Jurkat, Clone E6-1 (cell line): Measurements from ENCODE around the gene RPL22.

Experiments
- DNase-seq: peaks from one replicate; pipeline ENCODE4 v3.0.0-alpha.2; 2011; ENCODE audit warnings: low read depth, low spot score
- H3K4me3 ChIP-seq: 2 replicates; pipeline ENCODE4 v1.5.1; 2011; ENCODE audit warnings: mild to moderate bottlenecking, low read length, control low read depth, moderate library complexity

RPL22 gene

DNA sequence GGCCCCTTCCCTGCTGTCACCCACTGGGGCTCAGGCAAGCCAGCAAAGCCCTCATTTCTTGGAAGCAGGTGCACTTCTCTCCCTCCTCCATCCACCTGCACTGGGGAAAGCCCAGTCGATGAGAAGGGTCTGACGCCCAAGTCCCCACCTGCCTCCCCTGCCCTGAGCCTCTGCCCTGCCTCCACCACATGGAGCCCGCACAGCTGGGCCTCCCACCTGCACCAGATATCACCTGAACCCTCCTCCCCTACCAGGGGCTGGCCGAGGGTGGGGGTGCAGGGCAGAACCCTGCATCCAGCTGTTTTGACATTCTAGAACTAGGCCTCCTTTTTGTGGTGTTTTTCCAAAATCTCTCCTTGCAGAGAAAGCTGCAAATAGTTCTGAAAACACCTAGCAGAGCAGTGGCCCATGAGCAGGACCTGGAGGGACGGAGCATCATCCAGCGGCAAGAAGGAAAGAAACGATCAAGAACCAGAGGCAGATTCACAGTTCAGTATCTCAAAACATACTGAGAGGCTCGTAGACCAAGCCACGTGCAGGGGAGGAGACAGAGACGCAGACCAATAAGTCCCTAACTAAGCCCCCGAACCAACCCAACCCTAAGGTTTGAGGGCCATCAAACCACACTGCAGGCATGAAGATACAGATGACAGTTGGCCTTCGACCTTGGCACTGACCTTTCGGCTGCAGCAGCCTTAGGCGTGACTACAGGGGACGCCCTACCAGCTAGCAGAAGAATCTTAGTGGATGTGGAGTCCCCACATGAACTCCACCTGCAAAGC lies 36.0 kb downstream of the RPL22 start:
- H3K4me3 ChIP-seq, result no peak overlapping the region
- DNase-seq, result no peak

DNA sequence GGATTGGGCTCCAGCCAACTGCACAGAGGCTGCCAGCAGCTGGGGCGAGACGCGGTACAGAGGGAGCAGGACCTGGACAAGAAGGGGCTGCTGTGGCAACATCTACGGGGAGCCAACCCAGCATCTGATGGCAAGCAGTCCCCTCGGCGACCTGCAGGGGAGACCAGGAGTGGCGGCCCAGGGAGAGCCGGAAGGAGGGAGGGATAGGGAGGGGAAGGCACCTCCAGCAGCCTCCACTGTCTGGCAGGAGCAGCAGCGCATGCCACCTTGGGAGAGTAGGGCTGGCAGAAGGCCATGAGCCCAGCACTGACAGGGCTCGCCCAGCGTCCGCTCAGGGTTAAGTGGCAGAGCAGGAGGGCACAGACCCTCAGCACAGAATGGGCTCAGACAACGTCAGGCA lies 36.6 kb downstream of the RPL22 start:
- no peak for DNase-seq
- no peak overlapping the region for H3K4me3 ChIP-seq

DNA sequence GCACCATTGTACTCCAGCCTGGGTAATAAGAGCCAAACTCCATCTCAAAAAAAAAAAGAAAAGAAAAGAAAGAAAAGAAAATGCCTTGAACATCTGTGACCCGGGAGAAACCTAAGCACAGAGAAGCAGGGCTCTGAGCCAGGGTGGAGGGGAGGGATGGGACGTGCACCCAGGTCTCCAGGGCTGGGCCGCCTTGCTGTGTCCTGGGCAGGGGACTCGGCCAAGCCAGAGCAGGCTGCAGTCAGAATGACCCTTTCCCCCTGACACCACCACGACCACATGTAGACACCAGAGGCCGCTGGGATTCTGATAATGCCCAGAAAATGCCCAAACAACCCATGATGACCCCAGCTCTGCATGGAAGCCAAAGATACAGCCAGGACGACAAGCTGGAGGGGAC lies 37.1 kb downstream of the RPL22 start:
- H3K4me3 ChIP-seq, result no peak overlapping the region
- DNase-seq, result no peak

DNA sequence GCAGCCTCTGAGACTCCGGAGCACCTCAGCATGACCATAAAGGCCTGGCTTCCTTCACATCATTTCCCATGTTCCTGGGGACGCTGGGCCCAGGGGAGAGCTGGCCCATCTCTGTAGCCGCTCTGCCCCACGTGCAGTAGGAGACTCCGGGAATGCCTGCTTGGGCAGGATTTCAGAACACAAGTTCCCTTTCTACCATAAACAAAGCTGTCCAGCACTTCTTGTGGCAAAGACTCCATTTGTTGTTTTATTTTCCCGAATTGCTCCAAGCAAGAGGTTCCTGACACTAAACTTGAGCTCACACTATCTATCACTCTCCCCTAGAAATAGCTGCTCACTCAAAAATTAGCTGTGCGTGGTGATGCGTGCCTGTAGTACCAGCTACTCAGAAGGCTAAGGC lies 41.2 kb downstream of the RPL22 start:
- DNase-seq, result no peak
- no peak overlapping the region for H3K4me3 ChIP-seq

DNA sequence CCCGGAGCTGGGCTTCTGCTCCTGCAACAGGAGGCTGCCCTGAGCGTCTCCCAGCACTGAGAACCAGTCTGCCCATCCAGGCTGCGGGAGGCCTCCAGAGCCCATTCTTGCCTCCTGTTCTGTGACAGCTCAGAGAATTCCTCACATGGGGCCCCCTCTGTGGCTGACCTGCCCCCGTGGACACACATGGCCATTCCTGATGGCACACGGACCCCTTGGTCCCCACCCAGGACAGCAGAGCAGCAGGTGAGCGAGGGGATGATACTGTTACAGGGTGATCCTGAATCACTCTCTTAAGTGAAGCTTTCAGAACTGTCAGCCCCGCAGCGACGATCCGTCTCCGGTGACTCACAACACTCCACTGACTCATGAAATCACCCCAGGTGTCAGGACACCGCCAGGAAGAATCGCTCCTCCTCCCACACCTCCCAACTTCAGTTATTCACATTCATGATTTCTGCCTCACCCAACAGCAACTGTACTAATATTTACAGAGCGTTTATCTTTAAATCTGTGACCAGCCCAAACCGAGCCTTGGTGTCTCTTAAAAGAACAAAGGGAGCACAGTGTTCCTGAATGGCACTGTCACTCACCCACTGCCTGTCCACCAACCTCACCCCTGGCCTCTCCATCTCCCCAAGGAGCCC lies 41.7 kb downstream of the RPL22 start:
- no peak overlapping the region for H3K4me3 ChIP-seq
- DNase-seq, result no peak

DNA sequence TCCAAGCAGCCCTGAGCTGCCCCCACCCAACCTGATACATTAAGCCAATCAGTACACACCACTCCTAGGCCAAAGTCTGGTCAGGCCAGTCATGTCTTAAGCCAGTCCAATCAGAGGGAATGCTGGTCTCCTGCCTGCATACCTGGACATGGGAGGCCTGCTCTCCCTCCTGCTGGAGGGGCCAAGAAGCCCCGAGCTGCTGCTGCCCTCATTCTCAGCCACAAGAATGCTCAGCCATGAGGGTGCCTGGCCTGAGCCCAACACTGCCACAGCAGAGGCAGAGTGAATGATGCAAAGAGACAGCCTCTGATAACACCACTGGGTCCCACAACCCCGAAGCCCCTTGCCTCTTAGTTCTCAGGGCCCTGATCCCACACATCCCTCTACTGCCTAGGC lies 42.3 kb downstream of the RPL22 start:
- no peak for DNase-seq
- H3K4me3 ChIP-seq, result no peak overlapping the region

DNA sequence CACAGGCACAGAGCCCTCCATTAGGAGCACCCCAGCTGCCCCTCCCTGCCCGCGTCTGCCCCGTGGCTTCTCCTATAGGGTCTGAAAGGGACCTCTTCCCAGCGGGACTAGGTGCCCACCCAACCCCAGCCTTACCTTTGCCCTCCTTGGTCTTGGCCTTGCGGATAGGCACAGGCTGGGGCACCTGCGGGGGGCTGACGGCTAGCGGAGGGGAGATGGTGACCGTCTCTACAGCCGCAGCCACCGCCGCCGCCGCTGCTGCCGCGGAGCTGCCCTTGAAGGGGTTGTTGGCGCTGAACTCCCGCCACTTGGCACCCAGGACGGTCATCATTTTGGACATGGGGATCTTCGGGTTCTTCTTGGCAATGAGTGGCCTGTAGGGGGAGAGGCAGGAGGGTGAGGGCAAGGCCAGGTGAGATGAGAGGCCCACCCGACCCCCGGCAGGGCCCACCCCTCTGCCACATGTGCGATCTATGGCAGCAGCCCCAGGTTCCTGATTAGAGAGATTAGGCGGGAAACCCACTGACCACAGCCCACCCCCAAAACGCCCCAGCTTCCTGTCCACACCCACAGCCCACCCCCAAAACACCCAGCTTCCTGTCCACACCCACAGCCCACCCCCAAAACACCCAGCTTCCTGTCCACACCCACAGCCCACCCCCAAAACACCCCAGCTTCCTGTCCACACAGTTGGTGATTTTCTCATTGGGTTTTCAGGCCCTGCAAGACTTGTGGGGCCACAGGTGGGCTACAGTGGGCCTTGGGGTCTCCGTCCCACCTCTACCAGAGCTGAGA lies 44.7 kb downstream of the RPL22 start:
- DNase-seq, result no peak
- no peak overlapping the region for H3K4me3 ChIP-seq

DNA sequence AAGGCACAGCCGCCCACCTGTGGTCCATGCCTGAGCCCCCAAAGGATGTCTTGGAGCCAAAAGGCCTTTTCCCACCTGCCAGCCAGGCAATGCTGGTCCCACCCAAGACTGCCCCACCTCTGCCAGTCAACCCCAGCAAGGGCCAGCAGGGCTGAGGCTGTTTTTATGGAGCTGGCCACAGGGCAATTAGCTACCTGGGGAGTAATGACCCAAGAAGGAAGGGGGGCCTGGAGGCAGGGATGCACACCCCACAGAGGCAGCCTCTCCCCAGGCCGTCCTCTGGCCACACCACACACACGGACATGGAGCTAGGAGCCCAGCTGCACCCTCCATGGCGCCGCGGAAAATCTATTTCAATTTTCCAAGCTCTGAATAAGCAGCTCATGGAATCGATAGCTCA lies 46.5 kb downstream of the RPL22 start:
- no peak for DNase-seq
- no peak overlapping the region for H3K4me3 ChIP-seq

DNA sequence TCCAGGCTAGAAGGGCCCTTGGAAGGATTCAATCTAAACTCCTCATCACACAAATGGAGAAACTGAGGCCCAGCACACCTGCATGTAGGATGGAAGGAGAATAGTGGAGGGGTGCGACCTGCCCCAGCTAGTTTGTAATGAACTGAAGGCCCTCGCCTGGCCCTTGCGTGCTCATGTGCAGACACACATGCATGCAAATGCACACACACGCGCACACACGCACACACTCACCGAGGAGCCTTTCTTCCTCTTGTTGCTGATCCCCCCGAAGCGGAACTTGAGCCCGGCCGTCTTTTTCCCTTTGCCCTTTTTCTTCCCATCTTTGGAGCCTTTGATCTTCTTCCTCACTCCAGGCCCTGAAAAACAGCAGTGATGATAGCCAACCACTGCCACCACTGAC lies 47.2 kb downstream of the RPL22 start:
- DNase-seq, result no peak
- H3K4me3 ChIP-seq, result no peak overlapping the region

DNA sequence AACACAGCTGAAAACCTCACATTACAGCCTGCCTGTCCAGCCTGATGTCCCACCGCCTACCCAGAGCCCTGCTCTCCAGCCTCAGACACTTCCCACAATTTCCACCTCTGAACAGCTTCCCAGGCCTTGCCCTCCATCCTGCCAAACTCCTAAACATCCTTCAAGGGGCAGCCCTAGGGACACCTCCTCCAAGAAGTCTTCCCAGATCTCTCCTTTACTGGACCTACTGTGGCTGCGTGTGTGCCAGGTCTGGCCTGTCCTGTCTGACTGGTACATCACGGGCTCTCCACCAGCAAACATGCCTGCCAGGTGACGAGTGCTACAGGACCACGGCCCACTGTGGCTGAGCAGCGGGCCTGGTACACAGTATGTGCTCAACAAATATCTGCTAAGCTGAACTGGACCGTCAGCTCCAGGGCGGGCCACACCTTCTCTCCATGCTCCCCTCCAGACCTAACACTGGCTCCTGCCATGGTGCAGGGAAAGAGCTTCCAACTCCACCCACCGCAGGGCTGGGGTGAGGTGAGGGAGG lies 48.0 kb downstream of the RPL22 start:
- no peak for DNase-seq
- no peak overlapping the region for H3K4me3 ChIP-seq

DNA sequence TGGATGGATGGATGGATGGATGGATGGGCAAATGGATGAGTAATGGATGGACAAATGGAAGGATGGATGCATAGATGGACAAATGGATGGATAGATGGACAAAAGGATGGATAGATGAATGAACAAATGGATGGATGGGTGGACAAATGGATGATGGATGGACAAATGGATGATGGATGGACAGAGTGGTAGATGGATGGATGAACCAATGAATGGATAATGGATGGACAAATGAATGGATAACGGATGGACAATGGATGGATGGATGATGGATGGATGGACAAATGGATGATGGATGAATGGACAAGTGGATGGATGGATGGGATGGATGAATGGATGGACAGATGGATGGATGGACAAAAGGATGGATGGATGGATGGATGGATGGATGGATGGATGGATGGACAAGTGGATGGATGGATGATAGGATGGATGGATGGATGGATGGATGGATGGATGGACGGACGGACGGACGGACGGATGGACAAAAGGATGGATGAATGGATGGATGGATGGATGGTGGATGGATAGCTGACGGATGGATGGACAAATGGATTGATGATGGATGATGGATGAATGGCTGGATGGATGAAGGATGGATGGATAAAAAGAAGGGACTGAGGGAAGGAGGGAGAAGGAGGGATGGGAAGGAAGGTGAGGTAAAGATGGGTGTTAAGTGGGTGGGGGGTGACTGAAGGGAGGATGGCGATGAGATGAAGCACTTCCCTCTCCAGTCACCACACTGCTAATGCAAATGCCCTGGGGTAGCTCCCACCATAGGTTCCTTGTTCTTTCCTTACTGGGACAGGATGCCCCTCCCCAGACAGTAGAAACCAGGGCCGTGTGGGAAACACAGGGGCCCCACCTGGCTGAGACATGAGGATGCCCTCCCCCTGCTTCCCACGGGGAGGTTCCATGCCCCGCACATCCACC lies 49.1 kb downstream of the RPL22 start:
- no peak for DNase-seq

DNA sequence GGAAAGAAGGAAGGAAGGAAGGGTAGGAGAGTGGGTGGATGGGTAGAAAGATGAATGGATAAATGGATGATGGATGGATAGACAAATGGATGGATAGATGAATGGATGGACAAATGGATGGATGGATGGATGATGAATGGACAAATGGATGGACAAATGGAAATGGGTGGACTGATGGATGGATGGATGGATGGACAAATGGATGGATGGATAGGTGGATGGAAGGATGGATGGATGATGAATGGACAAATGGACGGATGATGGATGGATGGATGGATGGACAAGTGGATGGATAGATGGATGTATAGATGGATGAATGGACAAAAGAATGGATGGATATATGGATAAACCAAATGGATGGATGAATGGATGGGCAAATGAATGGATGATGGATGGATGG lies 49.8 kb downstream of the RPL22 start:
- H3K4me3 ChIP-seq, result no peak overlapping the region
- no peak for DNase-seq

More for the DNA sequence above, 49.1 kb downstream of the RPL22 start:
- no peak overlapping the region for H3K4me3 ChIP-seq

DNA sequence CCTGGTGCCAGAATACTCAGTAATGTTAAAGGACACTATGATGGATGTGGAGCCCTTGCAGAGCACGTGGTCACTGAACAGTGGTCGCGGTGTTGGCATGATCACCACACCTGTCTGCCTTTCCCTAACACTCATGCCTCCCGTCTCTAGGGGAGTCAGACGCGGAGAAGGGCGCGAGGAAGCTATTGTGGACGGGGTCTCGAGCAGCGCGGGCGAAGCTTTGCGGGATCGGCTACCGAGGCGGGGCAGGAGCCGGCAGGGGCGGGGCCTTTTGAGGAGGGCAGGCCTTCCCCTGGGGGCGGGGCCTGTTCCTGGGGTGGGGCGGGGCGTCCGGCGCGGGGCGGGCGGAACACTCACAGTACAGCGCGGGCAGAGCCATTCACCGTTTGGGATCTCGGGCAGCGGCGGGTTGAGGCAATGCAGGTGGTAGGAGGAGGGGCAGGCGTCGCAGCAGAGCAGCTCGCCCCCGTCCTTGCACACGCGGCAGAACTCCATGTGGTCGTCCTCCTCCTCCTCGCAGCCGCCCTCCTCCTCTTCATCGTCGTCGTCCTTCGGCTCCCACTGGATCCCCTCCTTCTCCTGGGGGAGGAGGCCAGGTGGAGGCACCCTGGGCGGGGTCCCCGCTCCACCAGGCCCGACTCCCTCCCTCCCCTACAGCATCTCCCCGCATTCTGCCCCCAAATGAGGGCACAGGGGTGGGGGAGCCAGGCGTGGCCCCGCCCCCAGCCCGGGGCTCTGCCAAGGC lies 50.7 kb downstream of the RPL22 start:
- peak overlapping the region; percentile 27 for H3K4me3 ChIP-seq
- peak; percentile 70 for DNase-seq

DNA sequence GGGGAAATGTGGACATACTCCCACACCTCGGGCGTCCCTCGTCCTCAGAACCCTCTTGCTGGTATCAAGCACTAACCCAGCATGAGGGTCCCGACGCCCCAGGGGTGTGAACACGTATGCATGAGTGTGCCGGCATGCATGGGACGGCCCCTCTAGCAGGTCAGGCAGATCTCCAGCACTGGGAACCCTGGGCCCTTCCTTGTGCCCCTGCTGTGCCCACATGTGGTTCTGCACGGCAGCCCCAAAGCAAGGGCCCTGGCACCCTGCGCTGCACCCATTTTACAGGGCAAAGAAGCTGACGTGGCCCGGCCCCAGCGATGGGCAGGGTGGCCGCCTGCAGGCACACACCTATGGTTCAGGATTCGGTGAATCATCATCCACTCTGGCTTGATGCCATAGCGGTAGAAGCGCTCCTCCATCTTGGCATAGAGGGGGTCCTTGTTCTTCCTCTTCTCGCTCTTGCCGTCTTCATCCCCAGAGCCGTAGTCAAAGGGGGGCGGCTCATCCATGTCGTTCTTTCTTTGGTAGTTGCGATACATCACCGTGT lies 53.5 kb downstream of the RPL22 start:
- DNase-seq, result no peak
- no peak overlapping the region for H3K4me3 ChIP-seq

DNA sequence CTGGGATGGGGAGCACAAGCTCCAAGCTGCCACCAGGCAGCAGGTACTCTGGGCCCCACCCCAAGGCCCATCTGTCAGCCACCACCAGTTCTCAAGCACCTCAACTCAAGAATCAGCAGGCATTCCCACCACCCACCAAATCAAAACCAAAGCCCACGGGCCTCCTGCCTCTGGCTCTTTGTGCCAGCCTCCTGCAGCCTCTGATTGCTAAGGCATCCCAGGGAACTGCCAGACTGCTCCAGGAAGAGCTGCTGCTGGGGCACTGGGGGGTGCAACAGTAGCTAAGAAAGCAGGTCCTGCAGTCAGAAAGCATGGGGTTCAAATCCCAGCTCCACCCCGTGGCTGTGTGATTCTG lies 54.0 kb downstream of the RPL22 start:
- DNase-seq, result no peak
- no peak overlapping the region for H3K4me3 ChIP-seq

DNA sequence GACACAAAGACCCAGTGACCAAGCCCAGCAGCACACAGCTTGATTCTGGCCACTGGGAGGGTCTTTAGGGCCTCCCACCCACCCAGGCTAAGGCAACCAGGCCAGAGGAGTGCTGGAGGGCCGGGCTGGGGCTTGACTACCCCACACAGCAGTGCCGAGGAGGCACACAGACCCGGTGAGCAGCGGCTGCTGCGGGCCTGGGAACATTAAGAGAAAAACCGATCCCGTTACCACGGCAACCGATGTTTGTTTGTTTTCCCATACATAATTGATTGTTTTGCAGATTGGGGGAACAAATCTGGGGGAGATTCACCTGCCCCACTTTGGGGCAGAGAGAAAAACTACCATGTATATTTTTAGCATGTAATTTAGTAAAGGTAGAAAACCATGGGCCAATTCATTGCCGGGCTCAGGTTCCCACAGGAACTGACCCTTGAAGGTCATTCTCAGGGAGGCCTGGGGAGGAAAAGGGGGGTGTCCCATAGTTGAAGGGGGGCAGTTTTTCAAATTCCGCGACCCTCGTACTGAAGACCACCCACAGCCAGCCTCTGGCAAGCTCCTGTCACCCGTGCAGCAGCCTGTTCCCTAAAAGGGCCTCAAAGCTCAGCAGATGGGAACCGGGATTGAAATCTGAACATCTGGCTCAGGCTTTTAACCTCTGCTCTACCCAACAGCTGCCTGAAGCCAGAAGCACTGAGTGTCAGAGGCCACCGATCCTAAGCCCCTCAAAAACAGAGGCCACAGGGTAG lies 54.6 kb downstream of the RPL22 start:
- no peak overlapping the region for H3K4me3 ChIP-seq
- DNase-seq, result no peak

DNA sequence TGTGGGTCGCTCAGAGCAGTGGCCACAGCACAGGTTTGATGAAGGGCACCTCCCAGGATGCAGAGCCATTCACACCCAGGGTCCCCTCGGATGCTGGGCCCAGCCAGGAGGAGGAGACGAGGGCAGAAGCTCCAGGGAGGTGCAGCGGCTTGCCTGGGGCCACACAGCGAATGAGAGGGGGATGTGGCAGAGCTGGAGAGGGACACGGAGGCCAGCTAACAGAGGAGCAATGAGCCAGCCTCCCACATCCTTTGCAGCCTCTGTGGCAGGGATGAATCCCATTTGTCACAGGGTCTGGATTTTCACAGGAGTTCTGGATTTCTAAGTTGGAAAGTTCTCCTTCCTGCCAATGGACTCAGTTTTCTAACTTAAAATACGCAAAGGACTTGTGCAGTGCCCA lies 55.2 kb downstream of the RPL22 start:
- no peak for DNase-seq
- H3K4me3 ChIP-seq, result no peak overlapping the region
